ENCODE results near the gene CROCC2.

CROCC2 gene

GRCh38 chr2:240936106-240936505 is 30.0 kb downstream of the CROCC2 start:
- Histone ChIP-seq H3K27ac (ENCODE audit: low read depth, low read length) (no peak overlapping the region), H3K4me3 (ENCODE audit: insufficient read depth, low read length, poor library complexity, severe bottlenecking) (no peak overlapping the region), H4K20me1 (ENCODE audit: low read depth, low read length) (no peaks in the 10 kb centered on the region), H3K9ac (ENCODE audit: low read length) (no peak overlapping the region), H2AFZ (ENCODE audit: low read depth, low read length, severe bottlenecking) (no peak overlapping the region), H3K27me3 (ENCODE audit: low read length) (no peaks in the 10 kb centered on the region), H3F3A (ENCODE audit: insufficient read depth) (no peaks in the 10 kb centered on the region), H3K9me3 (ENCODE audit: insufficient read depth, low read length) (no peaks in the 10 kb centered on the region), H3K79me2 (ENCODE audit: insufficient read depth, low read length) (no peaks in the 10 kb centered on the region), H3K4me2 (ENCODE audit: low read depth, low read length, poor library complexity, severe bottlenecking) (no peak overlapping the region), H3K36me3 (ENCODE audit: low read length) (no peaks in the 10 kb centered on the region), H3K9me2 (replicated peaks; ENCODE audit: insufficient read depth, low read length) (no peaks in the 10 kb centered on the region)
- no peak for TF ChIP-seq EZH2phosphoT487 (conservative IDR thresholded peaks at IDR 0.05; ENCODE audit: low read length)
- TF ChIP-seq CTCF (IDR thresholded peaks at IDR 0.05; ENCODE audit: insufficient read depth, low read length, poor library complexity, severe bottlenecking) = no peak

- no peak overlapping the region for H3K4me3 ChIP-seq (ENCODE audit: insufficient read depth, low read length, poor library complexity, severe bottlenecking)
- no peaks in the 10 kb centered on the region for H3F3A ChIP-seq (ENCODE audit: insufficient read depth)
- no peak overlapping the region for H3K27ac ChIP-seq (ENCODE audit: low read depth, low read length)
- H3K36me3 ChIP-seq (ENCODE audit: low read length) = no peaks in the 10 kb centered on the region
- H4K20me1 ChIP-seq (ENCODE audit: low read depth, low read length) = no peaks in the 10 kb centered on the region
- H3K4me2 ChIP-seq (ENCODE audit: low read depth, low read length, poor library complexity, severe bottlenecking) = no peak overlapping the region
- H3K79me2 ChIP-seq (ENCODE audit: insufficient read depth, low read length) = no peaks in the 10 kb centered on the region
- H3K9me3 ChIP-seq (ENCODE audit: insufficient read depth, low read length) = 0 out of 2 replicates have a peak, but pooled peaks cover 7% of the 10 kb centered on the region
- H2AFZ ChIP-seq (ENCODE audit: low read depth, low read length, severe bottlenecking) = no peak overlapping the region
- no peaks in the 10 kb centered on the region for H3K27me3 ChIP-seq (ENCODE audit: low read length)
- TF ChIP-seq CTCF (IDR thresholded peaks at IDR 0.05; ENCODE audit: insufficient read depth, low read length, poor library complexity, severe bottlenecking) = no peak
- H3K9me2 ChIP-seq (replicated peaks; ENCODE audit: insufficient read depth, low read length) = no peaks in the 10 kb centered on the region
- no peak overlapping the region for H3K9ac ChIP-seq (ENCODE audit: low read length)
These were observed 39.9 kb downstream of the CROCC2 start for GRCh38 chr2:240946046-240946445.

GRCh38 chr2:240946654-240947053 is 40.5 kb downstream of the CROCC2 start:
- Histone ChIP-seq H3K79me2 (ENCODE audit: insufficient read depth, low read length) (no peaks in the 10 kb centered on the region), H3F3A (ENCODE audit: insufficient read depth) (no peaks in the 10 kb centered on the region), H3K27ac (ENCODE audit: low read depth, low read length) (no peak overlapping the region), H3K9ac (ENCODE audit: low read length) (no peak overlapping the region), H3K4me3 (ENCODE audit: insufficient read depth, low read length, poor library complexity, severe bottlenecking) (no peak overlapping the region), H3K27me3 (ENCODE audit: low read length) (no peaks in the 10 kb centered on the region), H3K36me3 (ENCODE audit: low read length) (no peaks in the 10 kb centered on the region), H2AFZ (ENCODE audit: low read depth, low read length, severe bottlenecking) (no peak overlapping the region), H4K20me1 (ENCODE audit: low read depth, low read length) (no peaks in the 10 kb centered on the region), H3K4me2 (ENCODE audit: low read depth, low read length, poor library complexity, severe bottlenecking) (no peak overlapping the region), H3K9me3 (ENCODE audit: insufficient read depth, low read length) (0 out of 2 replicates have a peak, but pooled peaks cover 2% of the 10 kb centered on the region), H3K9me2 (replicated peaks; ENCODE audit: insufficient read depth, low read length) (no peaks in the 10 kb centered on the region)
- no peak for TF ChIP-seq EZH2phosphoT487 (conservative IDR thresholded peaks at IDR 0.05; ENCODE audit: low read length)
- TF ChIP-seq CTCF (IDR thresholded peaks at IDR 0.05; ENCODE audit: insufficient read depth, low read length, poor library complexity, severe bottlenecking) = no peak
